IPS DF 6.9 (cell line): ENCODE results near the gene ESPL1.
"Not testable (repeated sequence)": the region's sequence is repeated elsewhere in the genome, so short reads cannot be mapped to it uniquely, and the experiment has no call there.

Experiments used
- DNase-seq: peaks from one replicate; pipeline ENCODE4 v3.0.0-alpha.2; 2013; ENCODE audit warnings: low read depth, low spot score
- H3K27ac ChIP-seq: one replicate; pipeline ENCODE4 v1.5.1; 2013; ENCODE audit warnings: low read length, control low read depth
- H3K27me3 ChIP-seq: 2 replicates; pipeline ENCODE4 v1.6.1; 2013; ENCODE audit warnings: mild to moderate bottlenecking, low read length; ENCODE audit not compliant: control insufficient read depth, insufficient read depth
- H3K36me3 ChIP-seq: 2 replicates; pipeline ENCODE4 v1.6.1; 2013; ENCODE audit warnings: low read length; ENCODE audit not compliant: control insufficient read depth, insufficient read depth
- H3K4me1 ChIP-seq: 2 replicates; pipeline ENCODE4 v1.6.1; 2013; ENCODE audit warnings: low read length; ENCODE audit not compliant: control insufficient read depth, insufficient read depth
- H3K4me3 ChIP-seq: 2 replicates; pipeline ENCODE4 v1.5.1; 2013; ENCODE audit warnings: mild to moderate bottlenecking, low read length
- H3K9me3 ChIP-seq: 2 replicates; pipeline ENCODE4 v1.6.1; 2013; ENCODE audit warnings: low read length, inconsistent platforms; ENCODE audit not compliant: control insufficient read depth, insufficient read depth
- WGBS: extraction: QIAGEN DNeasy Blood & Tissue Kit; methylation state at CpG from one replicate; pipeline ENCODE4 v1.1.7; 2013; ENCODE audit warnings: mixed read lengths, missing lambda C conversion rate; ENCODE audit not compliant: insufficient read length, insufficient coverage; 5-methylcytosine and 5-hydroxymethylcytosine counted together

ESPL1 gene

GRCh38 chr12:53287741-53288216 lies 19.7 kb downstream of the ESPL1 start:
- H3K27me3 ChIP-seq = no peaks in the 10 kb centered on the region
- H3K4me1 ChIP-seq = no peaks in the 10 kb centered on the region
- H3K27ac ChIP-seq = no peak overlapping the region
- peaks cover 50% of the 10 kb centered on the region for H3K36me3 ChIP-seq
- no peaks in the 10 kb centered on the region for H3K9me3 ChIP-seq
- H3K4me3 ChIP-seq = no peak overlapping the region
- WGBS = no CpG with 5 or more reads among the region's 11 CpGs
- peak; percentile 35 for DNase-seq

GRCh38 chr12:53288322-53288721 lies 20.2 kb downstream of the ESPL1 start:
- Histone ChIP-seq H3K27me3 (no peaks in the 10 kb centered on the region), H3K36me3 (peaks cover 46% of the 10 kb centered on the region), H3K4me3 (no peak overlapping the region), H3K4me1 (no peaks in the 10 kb centered on the region), H3K9me3 (no peaks in the 10 kb centered on the region), H3K27ac (no peak overlapping the region)
- DNase-seq = no peak
- WGBS = no CpG with 5 or more reads among the region's 6 CpGs

- no peaks in the 10 kb centered on the region for H3K27me3 ChIP-seq
- no peak for DNase-seq
- WGBS = no CpG with 5 or more reads among the region's 4 CpGs
- H3K4me1 ChIP-seq = no peaks in the 10 kb centered on the region
- no peak overlapping the region for H3K27ac ChIP-seq
- no peak overlapping the region for H3K4me3 ChIP-seq
- H3K36me3 ChIP-seq = peaks cover 37% of the 10 kb centered on the region
- no peaks in the 10 kb centered on the region for H3K9me3 ChIP-seq
Observed at GRCh38 chr12:53289891-53290290, 21.8 kb downstream of the ESPL1 start.

GRCh38 chr12:53290661-53291060 lies 22.6 kb downstream of the ESPL1 start:
- H3K4me1 ChIP-seq = no peaks in the 10 kb centered on the region
- no peak overlapping the region for H3K27ac ChIP-seq
- peaks cover 35% of the 10 kb centered on the region for H3K36me3 ChIP-seq

GRCh38 chr12:53292426-53292825 lies 24.3 kb downstream of the ESPL1 start:
- Histone ChIP-seq H3K27me3 (no peaks in the 10 kb centered on the region), H3K36me3 (peaks cover 35% of the 10 kb centered on the region)
- no peak for DNase-seq

More at GRCh38 chr12:53290661-53291060, 22.6 kb downstream of the ESPL1 start:
- no CpG with 5 or more reads among the region's 9 CpGs for WGBS
- DNase-seq = no peak
- no peak overlapping the region for H3K4me3 ChIP-seq
- no peaks in the 10 kb centered on the region for H3K9me3 ChIP-seq
- H3K27me3 ChIP-seq = no peaks in the 10 kb centered on the region

GRCh38 chr12:53295070-53295890 lies 27.2 kb downstream of the ESPL1 start, which contains the start of gene PFDN5:
PFDN5 (plus strand) TSS chr12:53295542; CDS start chr12:53295568, 26 bp downstream.
- WGBS = no CpG with 5 or more reads among the region's 42 CpGs
- Histone ChIP-seq H3K27ac (no peak within 1 kb of the TSS), H3K4me3 (peak within 1 kb of the TSS; percentile 67), H3K36me3 (peaks cover 22% of the 10 kb centered on the region), H3K4me1 (no peaks in the 10 kb centered on the region), H3K9me3 (no peaks in the 10 kb centered on the region), H3K27me3 (no peaks in the 10 kb centered on the region)
- DNase-seq = peak; percentile 68

More at GRCh38 chr12:53292426-53292825, 24.3 kb downstream of the ESPL1 start:
- Histone ChIP-seq H3K9me3 (no peaks in the 10 kb centered on the region), H3K4me1 (no peaks in the 10 kb centered on the region), H3K27ac (no peak overlapping the region), H3K4me3 (no peak overlapping the region)

- no peaks in the 10 kb centered on the region for H3K4me1 ChIP-seq
- H3K36me3 ChIP-seq = peaks cover 18% of the 10 kb centered on the region
- no CpG with 5 or more reads among the region's 12 CpGs for WGBS
Observed at GRCh38 chr12:53295891-53296219, 27.8 kb downstream of the ESPL1 start.

GRCh38 chr12:53297106-53297505 lies 29.0 kb downstream of the ESPL1 start:
- not testable (repeated sequence) for H3K4me1 ChIP-seq, DNase-seq, H3K4me3 ChIP-seq, H3K9me3 ChIP-seq, H3K27ac ChIP-seq, H3K27me3 ChIP-seq
- no CpG with 5 or more reads among the region's 10 CpGs for WGBS
- peaks cover 11% of the 10 kb centered on the region for H3K36me3 ChIP-seq

More at GRCh38 chr12:53295891-53296219, 27.8 kb downstream of the ESPL1 start:
- Histone ChIP-seq H3K27me3 (no peaks in the 10 kb centered on the region), H3K4me3 (peak overlapping the region; percentile 67), H3K9me3 (no peaks in the 10 kb centered on the region), H3K27ac (no peak overlapping the region)
- no peak for DNase-seq

GRCh38 chr12:53298164-53298563 lies 30.1 kb downstream of the ESPL1 start:
- Histone ChIP-seq H3K27ac (no peak overlapping the region), H3K4me1 (no peaks in the 10 kb centered on the region), H3K36me3 (peaks cover 9% of the 10 kb centered on the region; the same call in 1 of the 2 replicates), H3K27me3 (no peaks in the 10 kb centered on the region), H3K9me3 (no peaks in the 10 kb centered on the region), H3K4me3 (no peak overlapping the region)
- DNase-seq = no peak
- no CpG with 5 or more reads among the region's 5 CpGs for WGBS

- H3K27me3 ChIP-seq = no peaks in the 10 kb centered on the region
- H3K36me3 ChIP-seq = peaks cover 11% of the 10 kb centered on the region; the same call in 1 of the 2 replicates
- no peaks in the 10 kb centered on the region for H3K4me1 ChIP-seq
- no peaks in the 10 kb centered on the region for H3K9me3 ChIP-seq
- no peak for DNase-seq
- H3K4me3 ChIP-seq = no peak overlapping the region
- H3K27ac ChIP-seq = no peak overlapping the region
- no CpG with 5 or more reads among the region's 5 CpGs for WGBS
Observed at GRCh38 chr12:53299101-53299453, 31.0 kb downstream of the ESPL1 start.
